ENCODE measurements around the gene KRIT1.
A peak's percentile ranks its signal among the peaks of the same experiment; 100 is the strongest.
"Not testable (repeated sequence)": the region's sequence is repeated elsewhere in the genome, so short reads cannot be mapped to it uniquely, and the experiment has no call there.

KRIT1 gene

GRCh38 chr7:92245487-92246359, at the start of gene KRIT1, which contains the start of gene ANKIB1:
KRIT1 (minus strand) TSS chr7:92245914; CDS start chr7:92242135, 3,779 bp downstream.
ANKIB1 (plus strand) TSS chr7:92245974; CDS start chr7:92294979, 49,005 bp downstream.
- DNase-seq = peak; percentile 62 to 80 (median 74)

GRCh38 chr7:92295391-92295790, 49.7 kb upstream of the KRIT1 start:
- DNase-seq = no peak

- no peak for DNase-seq
Measured at GRCh38 chr7:92293896-92294590, 48.3 kb upstream of the KRIT1 start.

- DNase-seq = no peak
Measured at GRCh38 chr7:92292981-92293380, 47.3 kb upstream of the KRIT1 start.

- DNase-seq = no peak
Measured at GRCh38 chr7:92289321-92289720, 43.6 kb upstream of the KRIT1 start.

- DNase-seq = no peak
Measured at GRCh38 chr7:92282930-92283329, 37.2 kb upstream of the KRIT1 start.

- no peak for DNase-seq
Measured at GRCh38 chr7:92282221-92282814, 36.6 kb upstream of the KRIT1 start.

GRCh38 chr7:92281031-92281430, 35.3 kb upstream of the KRIT1 start:
- DNase-seq = no peak

GRCh38 chr7:92279396-92280031, 33.8 kb upstream of the KRIT1 start:
- DNase-seq = no peak

- no peak for DNase-seq
Measured at GRCh38 chr7:92276460-92276864, 30.7 kb upstream of the KRIT1 start.

- DNase-seq = no peak
Measured at GRCh38 chr7:92275327-92275726, 29.6 kb upstream of the KRIT1 start.

- no peak for DNase-seq
Measured at GRCh38 chr7:92268921-92269320, 23.2 kb upstream of the KRIT1 start.

GRCh38 chr7:92266415-92267241, 20.9 kb upstream of the KRIT1 start:
- no peak for DNase-seq

GRCh38 chr7:92260248-92260781, 14.6 kb upstream of the KRIT1 start:
- no peak for DNase-seq

- no peak for DNase-seq
Measured at GRCh38 chr7:92259610-92260247, 14.0 kb upstream of the KRIT1 start.

GRCh38 chr7:92259062-92259461, 13.3 kb upstream of the KRIT1 start:
- no peak for DNase-seq

GRCh38 chr7:92255308-92255707, 9.6 kb upstream of the KRIT1 start:
- DNase-seq = no peak

GRCh38 chr7:92254800-92255199, 9.1 kb upstream of the KRIT1 start:
- DNase-seq = not testable (repeated sequence)

- no peak for DNase-seq
Measured at GRCh38 chr7:92253251-92253650, 7.5 kb upstream of the KRIT1 start.

- DNase-seq = no peak
Measured at GRCh38 chr7:92251181-92251580, 5.5 kb upstream of the KRIT1 start.

- DNase-seq = no peak
Measured at GRCh38 chr7:92250603-92251002, 4.9 kb upstream of the KRIT1 start.
